ENCODE data around the gene SOCS6. TPM values are rescaled to one million over a fixed set of nuclear protein-coding genes. Genes with fewer than 3 reads are reported as not detected.
"Not testable (repeated sequence)": the region's sequence is repeated elsewhere in the genome, so short reads cannot be mapped to it uniquely, and the experiment has no call there.

SOCS6 gene
- total RNA-seq, 1 donor from 2014 or later: 23.7 TPM

GRCh38 chr18:70337139-70337972 lies 48.5 kb downstream of the SOCS6 start:
- no peak for TF ChIP-seq CTCF (IDR thresholded peaks at IDR 0.05; ENCODE audit: unreplicated experiment)
- H3K36me3 Mint-ChIP-seq (ENCODE audit: low read depth, unreplicated experiment): peaks cover 4% of the 10 kb centered on the region
- no peak for DNase-seq (ENCODE audit: low spot score)
- no peaks in the 10 kb centered on the region for H3K27me3 Mint-ChIP-seq (ENCODE audit: unreplicated experiment)
- no peaks in the 10 kb centered on the region for H3K4me1 Mint-ChIP-seq (ENCODE audit: unreplicated experiment)
- no peak overlapping the region for H3K4me3 Mint-ChIP-seq (ENCODE audit: unreplicated experiment)
- no peaks in the 10 kb centered on the region for H3K9me3 Mint-ChIP-seq (ENCODE audit: unreplicated experiment)
- no peak overlapping the region for H3K27ac Mint-ChIP-seq (ENCODE audit: unreplicated experiment)

- Mint-ChIP-seq H3K27ac (ENCODE audit: unreplicated experiment) (no peak overlapping the region), H3K36me3 (ENCODE audit: low read depth, unreplicated experiment) (no peaks in the 10 kb centered on the region), H3K27me3 (ENCODE audit: unreplicated experiment) (no peaks in the 10 kb centered on the region), H3K4me1 (ENCODE audit: unreplicated experiment) (no peaks in the 10 kb centered on the region), H3K9me3 (ENCODE audit: unreplicated experiment) (no peaks in the 10 kb centered on the region), H3K4me3 (ENCODE audit: unreplicated experiment) (no peak overlapping the region)
- no peak for DNase-seq (ENCODE audit: low spot score)
- TF ChIP-seq CTCF (IDR thresholded peaks at IDR 0.05; ENCODE audit: unreplicated experiment): no peak
Measured at GRCh38 chr18:70338890-70339289, 50.0 kb downstream of the SOCS6 start.

GRCh38 chr18:70339915-70340314 lies 51.1 kb downstream of the SOCS6 start:
- H3K4me3 Mint-ChIP-seq (ENCODE audit: unreplicated experiment): no peak overlapping the region
- no peaks in the 10 kb centered on the region for H3K4me1 Mint-ChIP-seq (ENCODE audit: unreplicated experiment)
- no peaks in the 10 kb centered on the region for H3K36me3 Mint-ChIP-seq (ENCODE audit: low read depth, unreplicated experiment)
- no peak for TF ChIP-seq CTCF (IDR thresholded peaks at IDR 0.05; ENCODE audit: unreplicated experiment)
- no peaks in the 10 kb centered on the region for H3K27me3 Mint-ChIP-seq (ENCODE audit: unreplicated experiment)
- DNase-seq (ENCODE audit: low spot score): no peak
- H3K9me3 Mint-ChIP-seq (ENCODE audit: unreplicated experiment): no peaks in the 10 kb centered on the region
- H3K27ac Mint-ChIP-seq (ENCODE audit: unreplicated experiment): no peak overlapping the region

- not testable (repeated sequence) for H3K4me1 Mint-ChIP-seq (ENCODE audit: unreplicated experiment); DNase-seq (ENCODE audit: low spot score); H3K27ac Mint-ChIP-seq (ENCODE audit: unreplicated experiment); H3K9me3 Mint-ChIP-seq (ENCODE audit: unreplicated experiment); H3K27me3 Mint-ChIP-seq (ENCODE audit: unreplicated experiment); H3K4me3 Mint-ChIP-seq (ENCODE audit: unreplicated experiment)
- peaks cover 23% of the 10 kb centered on the region for H3K36me3 Mint-ChIP-seq (ENCODE audit: low read depth, unreplicated experiment)
Measured at GRCh38 chr18:70348481-70348880, 59.6 kb downstream of the SOCS6 start.

- no peak for TF ChIP-seq CTCF (IDR thresholded peaks at IDR 0.05; ENCODE audit: unreplicated experiment)
- peaks cover 4% of the 10 kb centered on the region for H3K9me3 Mint-ChIP-seq (ENCODE audit: unreplicated experiment)
- peaks cover 28% of the 10 kb centered on the region for H3K36me3 Mint-ChIP-seq (ENCODE audit: low read depth, unreplicated experiment)
- H3K27ac Mint-ChIP-seq (ENCODE audit: unreplicated experiment): no peak overlapping the region
- H3K27me3 Mint-ChIP-seq (ENCODE audit: unreplicated experiment): no peaks in the 10 kb centered on the region
- no peaks in the 10 kb centered on the region for H3K4me1 Mint-ChIP-seq (ENCODE audit: unreplicated experiment)
- H3K4me3 Mint-ChIP-seq (ENCODE audit: unreplicated experiment): no peak overlapping the region
- DNase-seq (ENCODE audit: low spot score): no peak
Measured at GRCh38 chr18:70349316-70349715, 60.5 kb downstream of the SOCS6 start.

Data from endothelial cell (in vitro differentiated cells).